ACC112 (cell line): ENCODE data around the gene ACTN2.
"Not testable (repeated sequence)": the region's sequence is repeated elsewhere in the genome, so short reads cannot be mapped to it uniquely, and the experiment has no call there.

Experiments used
- H2AFZ ChIP-seq: fragments of 200-600 bp; sonication (generic); one replicate; pipeline ENCODE4 v1.6.0; 2017; ENCODE audit warnings: antibody characterized with exemption, low read length; ENCODE audit not compliant: unreplicated experiment
- H3K27ac ChIP-seq: fragments of 200-600 bp; sonication (generic); 2 replicates; pipeline ENCODE4 v1.5.1; 2014; ENCODE audit warnings: low read depth, mild to moderate bottlenecking, antibody characterized with exemption, low read length, moderate library complexity
- H3K27me3 ChIP-seq: fragments of 200-600 bp; sonication (generic); 2 replicates; pipeline ENCODE4 v1.6.1; 2014; ENCODE audit warnings: mild to moderate bottlenecking, antibody characterized with exemption, low read length, moderate library complexity, mixed read lengths; ENCODE audit not compliant: insufficient read depth
- H3K36me3 ChIP-seq: fragments of 200-600 bp; sonication (generic); 2 replicates; pipeline ENCODE4 v1.6.1; 2016; ENCODE audit warnings: mild to moderate bottlenecking, antibody characterized with exemption, low read length, moderate library complexity, mixed read lengths; ENCODE audit not compliant: insufficient read depth
- H3K4me1 ChIP-seq: fragments of 200-600 bp; sonication (generic); one replicate; pipeline ENCODE4 v1.6.1; 2016; ENCODE audit warnings: low read length, mixed read lengths; ENCODE audit not compliant: insufficient read depth, unreplicated experiment, control insufficient read depth
- H3K4me3 ChIP-seq: fragments of 200-600 bp; sonication (generic); 2 replicates; pipeline ENCODE4 v1.5.1; 2014; ENCODE audit warnings: mild to moderate bottlenecking, low read depth, low read length
- H3K79me2 ChIP-seq: fragments of 200-600 bp; sonication (generic); one replicate; pipeline ENCODE4 v1.6.0; 2016; ENCODE audit warnings: low read length; ENCODE audit not compliant: control insufficient read depth, unreplicated experiment, insufficient read depth

Gene ACTN2

DNA sequence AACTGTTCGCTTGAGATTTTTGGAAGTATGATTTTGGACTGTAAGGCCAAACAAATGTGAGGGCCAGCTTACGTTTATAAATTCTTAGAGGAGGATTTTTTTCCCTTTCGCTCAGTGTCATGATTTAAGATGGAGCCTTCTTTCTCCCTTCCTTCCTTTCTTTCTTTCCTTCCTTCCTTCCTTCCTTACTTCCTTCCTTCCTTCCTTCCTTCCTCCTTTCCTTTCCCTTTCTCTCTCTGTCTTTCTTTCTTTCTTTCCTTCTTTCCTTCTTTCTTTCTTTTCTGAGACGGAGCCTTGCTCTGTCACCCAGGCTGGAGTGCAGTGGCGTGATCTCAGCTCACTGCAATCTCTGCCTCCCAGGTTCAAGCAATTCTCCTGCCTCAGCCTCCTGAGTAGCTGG, 17.4 kb upstream of the ACTN2 start:
- H3K27ac ChIP-seq, H3K79me2 ChIP-seq, H3K27me3 ChIP-seq, H3K36me3 ChIP-seq, H2AFZ ChIP-seq, H3K4me3 ChIP-seq: not testable (repeated sequence)
- H3K4me1 ChIP-seq, result peaks cover 21% of the 10 kb centered on the region

DNA sequence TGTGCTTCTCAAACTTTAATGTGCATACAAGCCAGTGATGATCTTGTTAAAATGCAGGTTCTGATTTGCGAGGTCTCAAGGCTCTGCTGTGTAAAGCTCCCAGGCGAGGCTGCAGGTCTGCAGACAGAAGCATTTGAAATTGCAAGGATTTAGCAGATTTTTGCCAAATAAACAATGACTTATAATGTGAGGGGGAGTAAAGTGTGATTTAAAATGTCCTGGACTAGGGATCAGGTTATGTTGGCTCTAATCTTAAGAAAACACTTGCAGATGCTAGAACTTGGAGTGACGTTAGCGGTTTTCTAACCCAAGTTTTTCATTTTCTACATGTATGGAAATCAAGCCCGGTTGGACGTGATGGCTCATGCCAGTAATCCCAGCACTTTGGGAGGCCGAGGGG, 16.2 kb upstream of the ACTN2 start:
- H3K79me2 ChIP-seq, result no peaks in the 10 kb centered on the region
- H3K36me3 ChIP-seq, result no peaks in the 10 kb centered on the region
- H3K4me1 ChIP-seq, result peaks cover 14% of the 10 kb centered on the region
- no peak overlapping the region for H3K27ac ChIP-seq
- no peak overlapping the region for H3K4me3 ChIP-seq
- no peak overlapping the region for H2AFZ ChIP-seq
- H3K27me3 ChIP-seq, result no peaks in the 10 kb centered on the region

DNA sequence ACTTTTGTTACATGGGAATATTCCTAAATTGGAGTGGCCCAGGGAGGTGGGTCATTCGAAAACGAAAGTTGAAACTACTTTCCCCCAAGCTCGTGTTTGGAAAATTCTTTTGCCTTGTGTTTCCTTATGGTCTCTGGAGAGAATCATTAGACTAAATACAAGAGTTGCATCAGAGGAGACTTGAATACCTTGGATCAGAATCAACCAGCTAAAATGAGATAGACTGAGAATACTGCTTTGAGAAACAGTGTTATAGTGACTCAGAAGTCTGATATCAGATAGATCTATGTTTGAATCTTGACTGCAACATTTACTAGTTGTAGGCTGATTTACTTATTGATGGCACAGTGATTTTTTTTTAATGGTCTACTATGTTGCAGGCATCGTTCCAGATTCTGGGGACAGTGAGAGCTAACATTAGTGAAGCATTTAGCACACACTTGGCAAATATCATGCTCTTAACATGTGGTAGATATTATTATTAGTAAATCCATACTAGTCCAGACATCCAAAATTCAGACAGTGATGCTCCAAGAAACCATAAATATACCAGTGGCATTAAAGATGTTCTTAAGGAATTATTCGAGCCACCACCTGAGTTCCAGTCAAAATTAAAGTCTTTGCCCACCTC, 12.9 kb upstream of the ACTN2 start:
- Histone ChIP-seq H3K4me1 (peaks cover 14% of the 10 kb centered on the region), H3K36me3 (no peaks in the 10 kb centered on the region), H3K27ac (peak overlapping the region; percentile 25), H2AFZ (peak overlapping the region; percentile 82), H3K79me2 (no peaks in the 10 kb centered on the region), H3K4me3 (peak overlapping the region; percentile 71), H3K27me3 (no peaks in the 10 kb centered on the region)

DNA sequence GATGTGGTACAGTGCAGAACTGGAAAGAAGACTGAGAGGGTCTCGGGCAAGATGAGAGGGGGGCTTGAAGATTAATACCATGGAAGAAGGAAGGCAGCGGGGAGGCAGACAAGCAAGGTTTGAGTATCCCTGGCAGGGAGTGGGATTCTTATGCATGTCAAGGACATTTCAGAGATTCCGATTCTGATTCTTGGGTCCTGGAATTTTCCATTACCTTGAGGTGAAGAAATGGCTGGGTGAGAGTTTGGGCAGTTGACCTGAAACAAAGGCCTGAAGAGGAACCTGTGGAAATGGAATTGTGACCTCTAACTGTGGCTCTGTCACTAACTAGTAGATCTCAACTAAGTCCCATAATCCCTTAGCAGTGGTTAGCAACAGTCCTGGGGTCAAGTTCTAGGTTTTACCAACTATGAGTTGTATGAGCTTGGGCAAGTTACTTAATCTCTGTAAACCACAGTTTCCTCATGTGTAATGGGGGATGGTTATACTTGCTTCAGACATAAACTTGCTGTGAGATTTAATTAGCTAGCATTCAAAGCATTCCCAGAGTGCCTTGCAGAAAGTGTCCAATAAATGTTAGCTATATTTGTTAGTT, 8.6 kb upstream of the ACTN2 start:
- Histone ChIP-seq H3K79me2 (no peaks in the 10 kb centered on the region), H2AFZ (no peak overlapping the region), H3K36me3 (no peaks in the 10 kb centered on the region), H3K4me1 (peaks cover 11% of the 10 kb centered on the region), H3K27me3 (no peaks in the 10 kb centered on the region), H3K4me3 (no peak overlapping the region), H3K27ac (no peak overlapping the region)

DNA sequence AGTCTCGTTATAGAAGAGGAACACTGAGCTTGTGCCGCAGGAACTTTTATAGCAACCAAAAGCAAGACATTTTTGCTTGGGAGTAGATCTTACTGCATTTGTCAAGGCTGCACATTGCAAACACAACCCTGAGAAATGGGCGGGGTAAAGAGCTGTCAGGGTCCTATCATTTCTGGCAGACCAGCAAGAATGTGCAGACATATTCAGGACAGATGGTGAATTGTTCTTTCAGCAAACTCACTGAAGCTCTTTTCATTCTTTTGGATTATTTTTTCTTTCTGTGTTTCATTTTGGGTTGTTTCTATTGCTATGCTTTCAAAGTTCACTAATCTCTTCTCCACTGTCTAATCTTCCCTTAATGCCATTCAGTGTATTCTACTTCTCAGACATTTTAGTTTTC, 5.1 kb upstream of the ACTN2 start:
- Histone ChIP-seq H3K27me3 (peaks cover 9% of the 10 kb centered on the region; the same call in 1 of the 2 replicates), H2AFZ (no peak overlapping the region)

DNA sequence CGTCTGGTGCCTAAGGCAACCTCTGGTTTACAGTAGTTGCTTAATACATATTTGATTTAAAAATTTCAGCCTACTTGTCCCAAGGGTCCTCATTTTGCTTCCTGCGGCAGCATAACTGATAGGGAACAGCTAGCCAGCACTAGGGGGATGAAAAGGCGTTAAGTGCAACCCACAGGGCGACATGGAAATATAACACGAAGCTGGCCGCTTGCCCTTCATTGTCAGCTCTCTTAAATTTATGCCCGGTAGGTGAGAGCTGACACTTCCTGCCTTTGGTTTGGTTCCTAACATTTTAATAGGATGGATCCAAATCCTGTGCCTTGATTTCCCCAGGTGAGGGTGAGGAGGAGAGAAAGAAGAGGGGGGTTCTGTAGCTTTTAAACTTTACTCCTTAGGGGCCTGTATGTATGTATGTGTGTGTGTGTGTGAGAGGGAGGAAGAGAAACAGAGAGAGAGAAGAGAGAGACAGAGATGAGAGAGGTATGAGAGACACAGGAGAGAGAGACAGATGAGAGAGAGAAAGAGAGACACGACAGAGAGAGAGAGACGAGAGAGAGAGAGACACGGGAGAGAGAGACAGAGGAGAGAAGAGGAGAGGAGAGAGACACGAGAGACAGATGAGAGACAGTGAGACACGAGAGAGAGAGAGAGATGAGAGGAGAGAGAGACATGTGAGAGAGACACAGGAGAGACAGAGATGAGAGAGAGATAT, 938 bp upstream of the ACTN2 start:
- Histone ChIP-seq H3K79me2 (no peaks in the 10 kb centered on the region), H3K36me3 (no peaks in the 10 kb centered on the region), H3K4me1 (peaks cover 18% of the 10 kb centered on the region), H3K27me3 (peaks cover 21% of the 10 kb centered on the region; the same call in 1 of the 2 replicates), H3K27ac (no peak overlapping the region), H2AFZ (peak overlapping the region; percentile 66), H3K4me3 (peak overlapping the region; percentile 73)

More for the DNA sequence above, 5.1 kb upstream of the ACTN2 start:
- Histone ChIP-seq H3K27ac (no peak overlapping the region), H3K4me3 (no peak overlapping the region), H3K36me3 (no peaks in the 10 kb centered on the region), H3K4me1 (no peaks in the 10 kb centered on the region), H3K79me2 (no peaks in the 10 kb centered on the region)

DNA sequence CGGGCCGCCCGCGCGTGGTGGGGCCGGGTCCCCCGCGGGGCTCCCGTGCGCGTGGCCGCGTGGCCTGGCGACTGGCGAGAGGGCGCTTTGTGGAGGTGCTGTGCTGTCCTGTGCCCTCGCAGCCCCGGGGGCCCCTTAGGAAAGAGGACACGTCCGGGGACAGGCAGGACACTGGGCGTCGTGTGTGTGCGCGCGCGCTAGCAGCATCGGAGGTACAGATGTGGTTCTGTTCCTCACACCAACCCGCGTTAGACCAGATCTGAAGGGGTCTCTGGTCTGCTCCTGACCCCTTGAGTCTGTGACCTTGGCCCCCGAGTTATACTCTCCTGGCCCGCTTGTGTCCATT, 489 bp downstream of the ACTN2 start:
- Histone ChIP-seq H3K4me1 (peaks cover 18% of the 10 kb centered on the region), H3K36me3 (no peaks in the 10 kb centered on the region), H3K27me3 (peaks cover 21% of the 10 kb centered on the region; the same call in 1 of the 2 replicates), H3K79me2 (no peaks in the 10 kb centered on the region), H3K27ac (no peak overlapping the region), H3K4me3 (peak overlapping the region; percentile 87), H2AFZ (peak overlapping the region; percentile 98)

DNA sequence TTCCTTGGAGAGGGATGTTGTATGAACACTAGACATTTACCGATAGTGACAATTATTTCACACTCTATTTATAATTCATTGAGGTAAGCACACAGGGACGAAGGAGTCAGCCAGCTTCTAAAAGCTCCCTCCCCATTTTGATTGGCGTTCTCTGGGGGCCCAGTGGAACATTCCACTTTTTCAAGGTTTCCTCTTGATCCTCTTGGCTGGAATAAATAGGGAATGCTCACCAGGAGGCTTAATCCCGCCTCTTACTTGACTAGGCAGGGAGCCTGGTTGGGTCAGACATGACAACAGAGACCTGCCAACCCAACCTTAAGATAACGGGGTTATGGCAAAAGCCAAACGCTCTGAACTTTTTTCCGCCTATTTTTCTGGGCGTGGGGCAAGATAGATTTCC, 974 bp downstream of the ACTN2 start:
- Histone ChIP-seq H3K36me3 (no peaks in the 10 kb centered on the region), H3K79me2 (no peaks in the 10 kb centered on the region), H3K27ac (no peak overlapping the region), H3K4me3 (peak overlapping the region; percentile 87), H3K4me1 (peaks cover 18% of the 10 kb centered on the region), H3K27me3 (peaks cover 21% of the 10 kb centered on the region; the same call in 1 of the 2 replicates), H2AFZ (no peak overlapping the region)

DNA sequence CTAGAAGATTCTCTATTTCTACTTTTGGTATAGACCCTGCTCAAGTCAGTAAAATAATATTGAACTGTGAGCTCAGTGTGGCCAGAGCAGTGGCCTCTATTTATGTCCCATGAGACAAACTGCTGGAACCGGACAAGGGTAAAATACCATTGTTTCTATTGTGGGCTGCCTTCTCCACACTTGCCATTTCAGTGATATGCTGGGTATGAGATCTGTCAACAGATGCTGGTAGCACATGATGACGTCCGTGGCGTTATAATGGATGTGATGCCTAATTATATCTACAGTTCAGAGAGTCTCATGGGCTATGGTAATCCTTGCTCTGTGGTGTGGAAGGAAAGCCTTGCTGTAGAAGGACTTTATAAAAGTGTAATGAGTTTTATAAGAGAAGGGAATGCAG, 2.4 kb downstream of the ACTN2 start:
- Histone ChIP-seq H3K27me3 (peaks cover 21% of the 10 kb centered on the region; the same call in 1 of the 2 replicates), H3K36me3 (no peaks in the 10 kb centered on the region), H2AFZ (no peak overlapping the region), H3K79me2 (no peaks in the 10 kb centered on the region), H3K4me3 (no peak overlapping the region), H3K4me1 (peaks cover 18% of the 10 kb centered on the region), H3K27ac (no peak overlapping the region)

DNA sequence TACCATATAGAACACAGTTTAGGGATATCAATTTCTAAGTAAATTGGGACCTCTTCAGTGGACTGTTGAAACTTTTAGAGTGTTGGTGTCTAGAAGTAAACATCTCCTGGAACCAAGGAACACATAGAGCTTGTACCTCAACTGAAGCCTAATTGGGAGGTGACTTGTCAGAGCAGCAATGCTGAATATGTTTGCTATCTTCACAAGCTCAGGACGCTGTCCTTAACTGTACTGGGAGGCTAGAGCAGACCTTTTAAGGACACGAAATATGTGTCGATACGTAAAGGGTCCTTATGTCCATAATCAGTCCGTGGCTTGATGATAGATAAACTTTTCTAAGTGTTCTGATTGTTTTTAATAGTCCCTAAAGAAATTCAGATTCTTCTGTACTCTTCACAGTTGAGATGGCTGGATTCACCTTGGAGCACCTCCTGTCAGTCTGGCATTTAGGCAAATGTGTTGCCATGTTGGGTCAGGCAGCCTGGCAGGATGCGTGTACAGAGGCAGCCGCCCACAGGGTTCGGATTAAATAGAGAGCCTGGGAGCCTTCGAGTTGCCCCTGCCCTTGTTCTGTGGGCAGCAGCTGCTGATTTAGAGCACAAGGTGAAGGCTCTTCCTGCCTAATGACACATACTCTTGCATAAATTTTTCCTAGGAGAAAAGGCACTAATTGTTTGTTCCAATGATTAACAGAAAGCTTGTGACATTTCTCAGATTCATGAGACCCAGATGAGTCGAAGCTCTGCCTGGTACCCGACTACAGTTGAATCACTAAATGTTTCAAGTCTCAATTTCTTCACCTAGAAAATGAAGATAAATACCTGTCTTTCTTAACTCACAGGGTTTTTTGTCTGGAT, 3.6 kb downstream of the ACTN2 start:
- no peak overlapping the region for H3K4me3 ChIP-seq
- H3K27ac ChIP-seq, result no peak overlapping the region
- H3K4me1 ChIP-seq, result peaks cover 18% of the 10 kb centered on the region
- no peak overlapping the region for H2AFZ ChIP-seq
- H3K79me2 ChIP-seq, result no peaks in the 10 kb centered on the region
- H3K36me3 ChIP-seq, result no peaks in the 10 kb centered on the region
- H3K27me3 ChIP-seq, result peaks cover 21% of the 10 kb centered on the region; the same call in 1 of the 2 replicates
